Neural crest cell (in vitro differentiated cells): ENCODE results near the gene TBL3. TPM values are rescaled to one million over a fixed set of nuclear protein-coding genes. Genes with fewer than 3 reads are reported as not detected.
"Not testable (repeated sequence)": the region's sequence is repeated elsewhere in the genome, so short reads cannot be mapped to it uniquely, and the experiment has no call there.

ENCODE experiments used
- DNase-seq: peaks from one replicate; pipeline ENCODE4 v3.0.0; 2021; ENCODE audit warnings: low read depth, mixed read lengths, low spot score
- H3K27ac Mint-ChIP-seq: one replicate; pipeline ENCODE4 v1.8.0; 2021; ENCODE audit warnings: mild to moderate bottlenecking, mixed read lengths; ENCODE audit not compliant: unreplicated experiment
- H3K27me3 Mint-ChIP-seq: 2 replicates; pipeline ENCODE4 v1.8.0; 2021; ENCODE audit warnings: low read depth, mild to moderate bottlenecking, mixed read lengths
- H3K36me3 Mint-ChIP-seq: 2 replicates; pipeline ENCODE4 v1.8.0; 2021; ENCODE audit warnings: low read depth, mild to moderate bottlenecking, mixed read lengths
- H3K4me1 Mint-ChIP-seq: 2 replicates; pipeline ENCODE4 v1.8.0; 2021; ENCODE audit warnings: mixed read lengths
- H3K4me3 Mint-ChIP-seq: one replicate; pipeline ENCODE4 v1.8.0; 2021; ENCODE audit warnings: mild to moderate bottlenecking, mixed read lengths
- H3K9me3 Mint-ChIP-seq: 2 replicates; pipeline ENCODE4 v1.8.0; 2021; ENCODE audit warnings: mixed read lengths
- total RNA-seq: library from RNA; stranded (reverse); gene quantifications from 2 replicates; pipeline ENCODE4 v1.2.1, GENCODE V29; 2021
- TF ChIP-seq, protein P1 (sequence below): fragments of 200-600 bp; sonication (generic); conservative IDR thresholded peaks from 2 replicates; pipeline ENCODE4 v1.5.0; 2021; ENCODE audit warnings: antibody characterized with exemption, mild to moderate bottlenecking

The TBL3 gene
- total RNA-seq, 1 donor from 2014 or later = 39.6 TPM

- H3K4me1 Mint-ChIP-seq = peaks cover 48% of the 10 kb centered on the region
- no peak overlapping the region for H3K27ac Mint-ChIP-seq
- peak overlapping the region; percentile 90 for H3K4me3 Mint-ChIP-seq
These were observed 10.9 kb upstream of the TBL3 start for GRCh38 chr16:1960665-1961630.

DNA sequence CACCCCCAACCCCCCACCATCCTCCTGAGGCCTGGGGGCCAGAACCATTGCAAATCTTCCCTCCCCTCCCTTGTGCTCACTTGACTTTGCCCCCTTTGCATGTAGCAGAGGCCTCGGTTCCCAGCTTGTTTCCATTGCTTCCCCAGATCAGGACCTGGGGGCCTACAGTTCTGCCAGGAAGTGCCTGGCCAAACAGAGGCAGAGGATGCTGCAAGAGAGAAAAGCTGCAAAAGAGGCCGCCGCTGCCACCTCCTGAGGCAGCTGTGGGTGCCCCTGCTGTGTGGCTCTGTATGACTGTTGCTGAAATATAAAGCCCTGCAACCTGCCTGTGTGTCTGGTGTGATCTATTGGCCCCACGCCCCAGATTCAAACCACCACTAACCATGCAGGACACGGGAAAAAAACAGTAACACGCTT is 10.2 kb upstream of the TBL3 start:
- peak overlapping the region; percentile 92 for H3K4me3 Mint-ChIP-seq
- no peaks in the 10 kb centered on the region for H3K9me3 Mint-ChIP-seq
- H3K36me3 Mint-ChIP-seq = peaks cover 29% of the 10 kb centered on the region
- peaks cover 48% of the 10 kb centered on the region for H3K4me1 Mint-ChIP-seq
- DNase-seq = no peak
- H3K27ac Mint-ChIP-seq = no peak overlapping the region
- H3K27me3 Mint-ChIP-seq = peaks cover 15% of the 10 kb centered on the region
- TF ChIP-seq, protein P1, sequence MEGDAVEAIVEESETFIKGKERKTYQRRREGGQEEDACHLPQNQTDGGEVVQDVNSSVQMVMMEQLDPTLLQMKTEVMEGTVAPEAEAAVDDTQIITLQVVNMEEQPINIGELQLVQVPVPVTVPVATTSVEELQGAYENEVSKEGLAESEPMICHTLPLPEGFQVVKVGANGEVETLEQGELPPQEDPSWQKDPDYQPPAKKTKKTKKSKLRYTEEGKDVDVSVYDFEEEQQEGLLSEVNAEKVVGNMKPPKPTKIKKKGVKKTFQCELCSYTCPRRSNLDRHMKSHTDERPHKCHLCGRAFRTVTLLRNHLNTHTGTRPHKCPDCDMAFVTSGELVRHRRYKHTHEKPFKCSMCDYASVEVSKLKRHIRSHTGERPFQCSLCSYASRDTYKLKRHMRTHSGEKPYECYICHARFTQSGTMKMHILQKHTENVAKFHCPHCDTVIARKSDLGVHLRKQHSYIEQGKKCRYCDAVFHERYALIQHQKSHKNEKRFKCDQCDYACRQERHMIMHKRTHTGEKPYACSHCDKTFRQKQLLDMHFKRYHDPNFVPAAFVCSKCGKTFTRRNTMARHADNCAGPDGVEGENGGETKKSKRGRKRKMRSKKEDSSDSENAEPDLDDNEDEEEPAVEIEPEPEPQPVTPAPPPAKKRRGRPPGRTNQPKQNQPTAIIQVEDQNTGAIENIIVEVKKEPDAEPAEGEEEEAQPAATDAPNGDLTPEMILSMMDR = no peak

More at GRCh38 chr16:1960665-1961630, 10.9 kb upstream of the TBL3 start:
- H3K27me3 Mint-ChIP-seq = peaks cover 15% of the 10 kb centered on the region
- H3K36me3 Mint-ChIP-seq = peaks cover 29% of the 10 kb centered on the region
- DNase-seq = no peak
- TF ChIP-seq, protein P1 = no peak
- H3K9me3 Mint-ChIP-seq = no peaks in the 10 kb centered on the region

- H3K9me3 Mint-ChIP-seq, DNase-seq: not testable (repeated sequence)
- Mint-ChIP-seq H3K27me3 (peaks cover 15% of the 10 kb centered on the region), H3K27ac (peak overlapping the region; percentile 96), H3K4me3 (peak overlapping the region; percentile 92), H3K4me1 (peaks cover 48% of the 10 kb centered on the region), H3K36me3 (peaks cover 29% of the 10 kb centered on the region)
These were observed 9.4 kb upstream of the TBL3 start for GRCh38 chr16:1962161-1963153.

DNA sequence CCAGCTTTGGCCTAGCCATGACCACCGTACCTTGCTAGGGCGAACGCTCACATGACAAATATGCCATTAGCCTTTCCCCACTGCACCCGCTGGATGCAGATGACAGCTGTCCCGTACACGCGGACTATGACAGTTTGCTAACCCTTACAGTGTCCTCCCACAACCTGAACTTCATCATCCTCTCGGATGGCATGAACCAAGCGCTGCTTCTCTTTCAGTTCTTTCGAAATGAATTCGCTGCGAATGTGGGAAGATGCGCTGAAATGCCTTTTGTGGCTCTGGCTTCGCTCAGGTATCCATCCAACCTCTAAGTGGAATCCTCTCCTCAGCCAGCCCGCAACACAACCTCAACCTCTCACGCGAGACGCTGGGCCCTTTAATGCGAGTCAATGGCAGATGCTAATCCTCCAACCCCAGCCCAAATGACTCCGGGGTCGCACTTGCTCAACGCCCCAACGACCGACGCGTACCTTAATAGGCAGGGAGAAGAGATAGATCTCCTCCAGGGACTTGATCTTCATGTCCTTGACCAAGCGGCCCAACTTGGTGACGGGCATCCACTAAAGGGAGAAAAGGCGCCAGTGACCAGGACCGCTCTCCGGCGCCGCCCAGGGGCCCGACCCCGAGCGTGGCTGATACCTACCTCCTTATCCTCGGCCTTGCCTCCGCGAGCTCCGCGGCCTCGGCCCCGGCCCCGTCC is 7.9 kb upstream of the TBL3 start:
- peak overlapping the region; percentile 96 for H3K27ac Mint-ChIP-seq
- peaks cover 29% of the 10 kb centered on the region for H3K36me3 Mint-ChIP-seq
- peaks cover 15% of the 10 kb centered on the region for H3K27me3 Mint-ChIP-seq
- peaks cover 47% of the 10 kb centered on the region for H3K4me1 Mint-ChIP-seq
- H3K4me3 Mint-ChIP-seq = peak overlapping the region; percentile 92
- no peak for DNase-seq
- TF ChIP-seq, protein P1 = no peak
- no peaks in the 10 kb centered on the region for H3K9me3 Mint-ChIP-seq

DNA sequence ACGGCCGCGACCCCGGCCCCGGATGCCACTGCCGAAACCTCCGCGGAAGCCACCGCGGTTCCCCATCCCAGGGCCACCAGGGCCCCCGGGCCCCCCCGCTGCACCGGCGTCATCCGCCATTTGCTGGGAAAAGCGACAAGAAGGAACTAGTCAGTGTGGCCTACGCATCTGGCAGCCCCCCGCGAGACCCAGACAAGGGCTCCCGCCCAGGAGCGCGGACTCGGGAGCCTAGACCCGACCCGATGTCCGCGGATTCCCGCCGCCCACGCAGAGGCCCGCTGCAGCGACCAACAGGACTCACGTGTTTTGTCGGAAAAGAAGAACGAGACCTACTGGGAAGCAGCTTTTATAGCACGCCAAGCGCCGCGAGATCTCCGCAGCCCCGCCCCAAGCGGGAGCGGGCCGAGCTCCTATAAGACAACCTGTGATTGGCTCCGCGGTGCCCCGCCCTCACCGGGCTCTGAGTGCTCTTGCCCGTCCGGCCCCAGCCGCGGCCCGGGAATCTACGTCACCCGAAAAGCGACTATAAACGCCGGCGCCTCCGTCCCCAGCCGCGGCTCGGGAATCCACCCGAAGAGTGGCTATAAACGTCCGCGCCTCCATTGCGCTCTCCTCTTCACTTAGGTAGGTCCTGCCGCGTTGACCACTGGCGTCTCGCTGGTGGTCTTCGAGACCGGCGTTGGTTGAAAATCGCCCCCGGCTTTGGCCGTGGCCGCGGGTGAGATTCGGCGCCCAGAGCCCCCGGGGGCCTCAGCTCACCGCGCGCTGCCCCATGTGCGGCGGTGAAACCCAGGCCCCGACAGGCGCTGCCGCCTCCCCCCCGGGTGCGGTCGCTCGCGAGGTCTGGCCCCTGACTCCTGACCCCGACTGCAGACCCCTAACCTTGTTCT is 7.1 kb upstream of the TBL3 start, which contains the start of gene RPS2:
RPS2 (minus strand) TSS at position 321 of the 890 bp plus-strand sequence; CDS start at position 120, 201 bp downstream.
- no peaks in the 10 kb centered on the region for H3K9me3 Mint-ChIP-seq
- H3K27ac Mint-ChIP-seq = peak within 1 kb of the TSS; percentile 99
- TF ChIP-seq, protein P1 = no peak
- H3K4me3 Mint-ChIP-seq = peak within 1 kb of the TSS; percentile 92
- peaks cover 29% of the 10 kb centered on the region for H3K36me3 Mint-ChIP-seq
- peak; percentile 97 for DNase-seq
- peaks cover 44% of the 10 kb centered on the region for H3K4me1 Mint-ChIP-seq
- H3K27me3 Mint-ChIP-seq = peaks cover 15% of the 10 kb centered on the region
